Thyroid gland (tissue), 4 donors: Measurements from ENCODE around the gene NPFF.

Source experiments
- CTCF ChIP-seq, 6 experiments: fragments of 200-600 bp in 3 of 6; fragments of 450-650 bp in 3 of 6; sonication (generic) in 3 of 6; IDR thresholded peaks; one replicate each; pipeline ENCODE4 v1.5.1; 2016 to 2019; ENCODE audit warnings: antibody characterized with exemption in 6 of 6, mild to moderate bottlenecking in 2 of 6, inconsistent platforms in 1 of 6, moderate library complexity in 1 of 6
- POLR2A ChIP-seq, 2 donors: fragments of 450-650 bp; IDR thresholded peaks; one replicate each; pipeline ENCODE4 v1.6.1; 2017; ENCODE audit warnings: antibody characterized with exemption in 2 of 2, mild to moderate bottlenecking in 2 of 2, moderate library complexity in 1 of 2

GRCh38 chr12:53516758-53517455 lies 9.6 kb upstream of the NPFF start:
- TF ChIP-seq CTCF (IDR thresholded peaks at IDR 0.05) (no peak), POLR2A (IDR thresholded peaks at IDR 0.05) (no peak)
